Hematopoietic multipotent progenitor cell treated with erythropoietin and hydrocortisone succinate and interleukin-3 and kit ligand, for 15 days (in vitro differentiated cells): Measurements from ENCODE around the gene UBE2E2.

ENCODE experiments used
- DNase-seq: peaks from one replicate; pipeline ENCODE4 v3.0.0-alpha.2; 2015; ENCODE audit warnings: low spot score

UBE2E2 gene

GRCh38 chr3:23537101-23537551 is 334.0 kb downstream of the UBE2E2 start:
- no peak for DNase-seq

DNA sequence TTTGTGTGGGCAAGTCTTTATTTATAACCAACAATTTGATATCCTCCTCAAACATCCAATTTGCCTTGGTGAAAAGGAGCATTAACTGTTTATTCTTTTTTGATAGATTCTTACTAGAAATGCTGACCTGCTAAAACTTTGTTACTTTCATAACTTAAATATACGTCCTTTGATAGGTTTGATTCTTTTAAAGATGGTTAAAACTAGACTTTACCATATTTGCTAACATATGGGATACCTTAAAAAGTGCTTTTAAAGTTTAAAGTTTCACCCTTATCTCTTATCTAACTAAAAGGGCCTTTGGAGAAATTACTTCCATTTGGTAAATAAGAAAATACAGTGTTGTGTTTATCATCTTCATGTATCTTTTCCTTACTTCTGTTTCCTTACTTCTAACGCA is 336.1 kb downstream of the UBE2E2 start:
- DNase-seq = no peak

DNA sequence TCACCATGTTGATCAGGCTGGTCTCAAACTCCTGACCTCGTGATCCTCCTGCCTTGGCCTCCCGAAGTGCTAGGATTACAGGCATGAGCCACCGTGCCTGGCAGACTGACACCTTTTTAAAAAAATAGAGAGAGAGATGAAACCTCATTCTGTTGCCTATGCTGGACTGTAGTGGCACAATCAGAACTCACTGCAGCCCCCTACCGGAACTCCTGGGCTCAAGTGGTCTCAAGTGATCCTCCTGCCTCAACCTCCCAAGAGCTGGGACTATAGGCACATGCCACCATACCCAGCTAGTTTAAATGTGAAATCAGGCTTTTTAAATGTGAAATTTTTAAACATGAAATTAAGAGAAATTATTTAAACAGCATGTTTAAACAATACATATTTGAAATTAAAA is 337.5 kb downstream of the UBE2E2 start:
- no peak for DNase-seq

GRCh38 chr3:23542079-23542478 is 339.0 kb downstream of the UBE2E2 start:
- no peak for DNase-seq

- DNase-seq = no peak
Measured at GRCh38 chr3:23546181-23546580, 343.1 kb downstream of the UBE2E2 start.

DNA sequence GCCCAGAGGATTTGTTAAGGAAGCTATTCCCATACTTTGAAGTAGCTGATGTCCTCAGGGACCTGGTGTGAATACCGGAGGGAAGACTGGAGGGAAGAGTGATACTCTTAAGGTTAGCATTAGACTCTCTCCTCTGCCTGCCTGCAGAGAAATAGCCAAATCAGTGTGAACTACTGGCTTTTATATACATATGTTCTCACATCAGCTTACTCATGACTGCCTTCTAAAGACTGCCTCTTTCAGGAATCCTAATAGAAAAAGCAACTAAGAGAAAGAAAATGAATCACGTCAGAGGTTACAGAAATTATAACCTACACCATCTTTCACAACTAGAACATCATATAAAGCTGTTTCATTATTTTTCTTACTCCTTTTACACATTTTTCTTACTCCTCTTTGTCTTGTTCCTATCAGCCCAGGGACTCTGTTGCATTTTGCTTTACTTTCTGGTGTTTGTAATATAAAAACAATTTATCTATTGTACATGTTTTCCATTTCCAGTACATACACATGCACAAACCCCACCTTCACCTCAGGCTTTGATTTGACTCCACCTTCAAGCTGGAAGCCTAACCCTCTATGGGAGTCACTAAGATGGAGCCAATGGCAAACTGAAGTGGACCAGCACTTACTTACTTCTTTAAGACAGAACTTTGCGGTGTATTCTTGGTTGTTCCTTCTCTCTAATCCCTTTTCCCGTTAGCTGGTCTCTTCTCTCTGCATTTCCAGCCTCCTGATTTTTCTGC is 345.0 kb downstream of the UBE2E2 start:
- no peak for DNase-seq

- DNase-seq = no peak
Measured at GRCh38 chr3:23548706-23549105, 345.6 kb downstream of the UBE2E2 start.

DNA sequence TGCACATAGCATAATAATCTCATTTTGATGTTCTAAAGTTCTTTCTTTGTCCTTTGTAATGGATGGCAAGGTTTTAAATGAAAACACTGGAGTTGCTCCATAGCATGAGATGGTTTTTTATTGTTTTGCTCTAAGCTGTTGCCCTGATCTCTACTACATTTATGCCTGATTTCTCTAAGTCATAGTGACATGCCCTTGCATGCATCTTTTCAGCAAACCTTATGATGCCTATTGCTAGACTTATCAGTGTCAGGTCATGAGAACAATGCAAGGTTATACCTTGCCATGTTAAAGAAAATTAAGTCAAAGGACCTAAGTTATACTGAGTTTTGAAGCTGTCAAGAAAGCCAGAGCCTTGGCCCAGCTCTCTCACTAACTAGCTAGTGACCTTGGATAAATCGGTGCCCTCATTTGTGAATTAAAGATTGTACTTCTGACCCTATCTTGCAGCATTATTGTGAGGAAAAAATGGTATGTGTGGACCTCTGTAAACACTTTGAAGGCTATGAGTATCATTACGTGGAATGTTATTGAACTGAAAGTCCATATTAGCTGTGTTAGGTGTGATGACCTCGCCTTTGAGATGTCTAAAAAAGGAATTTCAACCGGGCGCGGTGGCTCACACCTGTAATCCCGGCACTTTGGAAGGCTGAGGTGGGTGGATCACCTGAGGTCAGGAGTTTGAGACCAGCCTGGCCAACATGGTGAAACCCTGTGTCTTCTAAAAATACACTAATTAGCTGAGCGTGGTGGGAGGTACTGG is 346.2 kb downstream of the UBE2E2 start:
- DNase-seq = no peak

GRCh38 chr3:23550402-23550801 is 347.3 kb downstream of the UBE2E2 start:
- no peak for DNase-seq

DNA sequence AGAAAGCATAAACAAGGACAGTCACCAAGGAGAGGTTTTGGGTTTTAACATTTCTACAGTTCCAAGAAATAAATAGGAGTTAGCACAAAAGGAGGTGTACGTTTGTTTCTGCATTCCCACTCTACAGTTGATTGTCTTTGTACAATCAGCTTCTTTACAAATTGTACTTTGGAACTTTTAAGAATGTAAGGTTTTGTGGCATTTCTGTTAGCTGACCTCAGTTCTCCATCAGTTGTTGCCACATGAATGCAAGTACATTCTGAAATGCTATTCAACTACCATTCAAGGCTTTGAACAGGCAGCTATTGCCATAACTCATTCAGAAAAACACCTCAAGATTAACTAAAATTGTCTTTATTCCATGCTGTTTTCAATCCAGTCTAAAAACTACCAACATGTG is 349.4 kb downstream of the UBE2E2 start:
- no peak for DNase-seq

GRCh38 chr3:23553353-23553752 is 350.2 kb downstream of the UBE2E2 start:
- no peak for DNase-seq

DNA sequence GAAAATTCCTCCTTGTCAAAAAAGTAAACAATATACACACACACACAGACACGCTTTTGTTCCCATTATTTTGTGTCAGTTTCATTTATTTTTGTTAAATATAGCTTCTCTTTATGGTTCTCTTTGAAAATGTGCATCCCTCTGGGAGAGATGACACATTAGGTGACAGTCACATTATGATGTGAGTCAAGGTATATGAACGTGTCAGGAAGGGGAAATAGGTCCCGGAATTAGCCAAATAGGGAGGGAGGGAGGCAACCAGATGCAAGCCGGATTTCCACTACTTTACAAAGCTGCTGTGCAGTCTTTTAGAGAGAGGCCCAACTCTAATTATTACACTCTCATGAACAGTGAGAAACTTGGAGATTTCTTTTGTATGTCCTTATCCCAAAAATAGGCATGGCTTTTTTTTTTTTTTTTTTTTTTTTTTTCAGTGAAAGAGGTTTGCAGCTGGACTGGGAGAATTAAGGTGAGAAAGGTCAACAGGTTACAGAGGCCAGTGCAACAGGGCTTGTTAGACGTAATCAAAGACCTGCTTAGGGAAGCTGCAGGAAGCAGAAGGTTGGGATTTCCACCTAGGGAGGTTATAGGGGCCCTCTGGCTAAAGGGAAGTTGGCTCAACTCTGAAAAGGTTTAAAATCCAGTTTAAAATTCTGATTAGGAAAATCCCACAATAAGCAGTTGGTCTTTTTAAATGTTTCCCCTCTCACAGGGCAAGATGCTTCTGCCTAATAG is 362.1 kb downstream of the UBE2E2 start:
- no peak for DNase-seq

DNA sequence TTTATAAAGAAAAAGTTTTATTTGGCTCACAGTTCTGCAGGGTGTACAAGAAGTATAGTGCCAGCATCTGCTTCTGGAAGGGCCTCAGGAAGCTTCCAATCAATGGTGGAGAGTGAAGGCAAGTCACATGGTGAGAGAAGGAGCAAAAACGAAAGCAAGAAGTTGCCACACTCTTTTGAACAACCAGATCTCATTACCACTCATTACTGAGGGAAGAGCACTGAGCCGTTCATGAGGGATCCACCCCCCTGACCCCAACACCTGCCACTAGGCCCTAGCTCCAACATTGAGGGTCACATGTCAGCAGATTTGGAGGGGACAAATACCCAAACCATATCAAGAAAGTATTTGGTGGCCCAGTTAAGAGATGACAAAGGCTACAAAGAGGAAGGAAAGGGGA is 363.4 kb downstream of the UBE2E2 start:
- DNase-seq = no peak

DNA sequence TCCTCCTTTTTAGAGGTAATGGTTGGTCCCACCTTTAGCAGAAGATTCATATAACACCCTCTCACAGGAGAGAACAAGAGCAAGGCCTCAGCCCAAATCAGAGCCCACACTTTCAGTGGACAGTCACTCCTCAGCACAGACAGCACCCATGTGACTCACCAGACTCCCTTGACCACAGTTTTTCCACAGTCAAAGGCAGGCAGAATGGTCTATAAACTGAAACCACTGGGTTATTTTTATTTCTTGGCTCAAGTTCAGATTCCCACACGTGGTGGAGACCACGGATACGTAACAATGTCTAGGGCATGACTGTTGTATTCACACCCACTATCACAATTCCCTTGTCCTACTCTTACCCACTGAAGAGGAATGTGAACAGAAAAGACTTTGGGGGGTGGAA is 364.8 kb downstream of the UBE2E2 start:
- no peak for DNase-seq

DNA sequence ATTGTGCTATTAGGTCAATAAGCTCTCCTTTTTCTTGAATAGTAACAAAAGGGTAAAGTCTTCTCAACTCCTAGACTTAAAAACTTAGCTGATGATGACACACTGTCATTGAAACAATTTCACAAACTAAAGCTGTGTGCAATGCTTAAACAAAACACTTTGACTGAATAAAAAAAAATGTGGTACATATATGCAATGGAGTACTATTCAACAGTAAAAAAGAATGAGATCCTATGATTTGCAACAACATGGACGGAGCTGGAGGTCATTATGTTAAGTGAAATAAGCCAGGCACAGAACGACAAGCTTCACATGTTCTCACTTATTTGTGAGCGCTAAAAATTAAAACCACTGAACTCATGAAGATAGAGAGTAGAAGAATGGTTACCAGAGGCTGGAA is 370.7 kb downstream of the UBE2E2 start:
- no peak for DNase-seq

- no peak for DNase-seq
Measured at GRCh38 chr3:23574822-23575315, 371.7 kb downstream of the UBE2E2 start.

DNA sequence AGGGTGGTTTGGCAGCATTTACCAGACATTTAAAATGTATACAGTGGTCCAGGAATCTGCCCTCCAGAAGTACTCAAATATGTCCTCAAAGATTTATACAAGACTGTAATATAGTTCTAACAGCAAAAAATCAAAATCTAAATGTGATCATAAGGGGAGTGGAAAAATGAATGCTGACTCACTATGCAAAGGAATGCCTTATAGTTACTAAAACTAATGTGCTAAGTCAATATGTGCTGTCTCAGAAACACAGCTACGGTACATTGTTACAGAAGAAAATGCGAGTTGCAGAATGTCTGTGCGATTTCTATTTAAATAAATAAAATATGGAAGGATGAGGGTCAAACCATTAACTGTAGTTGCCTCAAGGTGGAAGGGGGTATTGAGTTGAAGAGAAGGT is 372.6 kb downstream of the UBE2E2 start:
- DNase-seq = no peak

DNA sequence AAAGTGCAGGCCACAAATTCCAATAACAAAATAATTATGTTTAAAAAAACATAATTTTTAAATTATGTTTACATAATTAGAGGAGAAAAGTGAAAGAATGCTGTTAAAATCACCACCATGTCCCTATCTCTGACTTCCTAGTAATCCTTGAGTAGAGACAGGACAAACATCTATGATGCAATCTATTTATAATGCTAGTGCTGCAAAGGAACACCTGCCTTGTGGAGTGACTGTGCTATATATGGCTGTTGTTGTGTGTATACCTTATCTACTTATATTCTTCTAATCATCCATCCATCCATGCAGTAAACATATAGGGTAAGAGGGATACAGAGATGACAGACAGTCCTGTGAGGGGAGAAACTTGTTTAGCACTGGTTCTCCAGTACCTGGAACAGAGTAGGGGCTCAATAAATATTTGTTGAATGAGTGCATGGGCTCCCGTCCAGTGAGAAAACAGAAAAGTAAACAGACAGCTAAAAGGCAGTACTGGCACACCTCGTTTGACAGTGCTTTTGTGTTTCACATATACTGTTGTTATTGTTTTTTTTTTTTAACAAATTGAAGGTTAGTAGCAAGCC is 373.3 kb downstream of the UBE2E2 start:
- no peak for DNase-seq

DNA sequence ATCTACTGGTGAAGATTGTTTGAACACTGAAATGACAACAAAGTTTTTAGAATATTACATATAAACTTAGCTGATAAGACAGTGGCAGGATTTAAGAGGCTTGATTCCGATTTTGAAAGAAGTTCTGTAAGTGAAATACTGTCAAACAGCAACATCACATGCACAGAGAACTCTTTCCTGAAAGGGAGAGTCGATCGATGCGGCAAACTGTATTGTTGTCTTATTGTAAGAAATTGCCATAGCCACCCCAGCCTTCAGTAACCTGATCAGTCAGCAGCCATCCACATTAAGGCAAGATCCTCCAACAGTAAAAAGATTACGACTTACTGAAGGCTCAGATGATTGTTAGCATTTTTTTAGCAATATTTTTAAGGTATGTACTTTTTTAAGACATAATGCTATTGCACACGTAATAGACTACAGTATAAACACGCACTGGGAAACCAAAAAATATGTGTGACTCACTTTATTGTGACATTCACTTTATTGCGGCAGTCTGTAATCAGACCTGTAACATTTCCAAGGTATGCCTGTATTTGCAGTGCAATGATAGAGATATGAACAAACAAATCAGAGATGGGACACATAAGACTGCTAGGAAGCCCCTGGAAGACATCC is 377.1 kb downstream of the UBE2E2 start:
- no peak for DNase-seq

- no peak for DNase-seq
Measured at GRCh38 chr3:23583980-23584740, 381.0 kb downstream of the UBE2E2 start.

- no peak for DNase-seq
Measured at GRCh38 chr3:23587513-23587912, 384.4 kb downstream of the UBE2E2 start.
